HL-60/S4 treated with retinoic acid at 250 ng/mL for 4 days and 3 days (cell line): ENCODE data around the gene EXD3.

Experiments used
- in situ Hi-C: fragments of 300-500 bp; cut with MboI; formaldehyde crosslinking; loops from 2 replicates; pipeline ENCODE4 v1.7.0; 2022; ENCODE audit warnings: low sequenced_read_pairs

EXD3 gene

DNA sequence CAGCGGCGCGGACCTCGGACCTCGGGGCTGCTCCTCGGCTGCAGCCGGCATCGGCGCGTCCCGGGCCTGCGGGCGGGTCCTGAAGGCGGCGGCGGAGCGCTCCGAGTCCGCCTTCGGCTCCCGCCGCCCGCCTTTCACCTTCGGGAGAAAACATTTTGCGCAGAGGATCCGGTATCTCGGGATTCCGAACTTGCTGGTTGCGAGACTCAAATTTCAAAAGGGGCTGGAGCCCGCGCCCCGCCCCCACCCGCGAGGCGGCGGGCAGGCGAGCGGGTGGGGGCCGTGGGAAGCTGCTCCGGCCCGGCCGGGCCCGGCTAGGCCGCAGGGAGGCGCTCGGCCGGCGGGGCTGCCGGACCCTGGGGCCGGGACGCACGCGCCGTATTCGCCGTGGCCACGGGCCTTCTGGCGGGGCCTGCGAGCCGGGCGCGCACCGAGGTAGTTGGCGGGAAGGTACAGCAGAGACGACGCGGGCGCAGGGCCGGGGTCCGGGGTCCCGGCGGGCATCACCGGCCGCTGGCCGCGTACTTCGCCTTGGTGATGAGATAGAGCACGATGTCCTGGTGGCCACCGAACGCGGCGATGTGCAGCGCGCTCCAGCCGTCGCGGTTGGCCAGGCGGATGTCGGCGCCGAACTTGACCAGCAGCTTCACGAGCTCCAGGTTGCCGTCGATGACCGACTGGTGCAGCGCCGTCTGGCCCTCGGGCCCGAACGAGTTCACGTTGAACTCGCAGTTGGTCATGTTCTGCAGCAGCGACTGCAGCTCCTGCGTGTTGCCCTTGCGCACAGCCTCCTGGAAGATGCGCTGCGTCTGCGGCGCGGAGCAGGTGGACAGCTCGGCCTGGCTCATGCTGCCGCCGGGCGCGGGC is 121.6 kb downstream of the EXD3 start:
- in situ Hi-C loops: no loop called here

DNA sequence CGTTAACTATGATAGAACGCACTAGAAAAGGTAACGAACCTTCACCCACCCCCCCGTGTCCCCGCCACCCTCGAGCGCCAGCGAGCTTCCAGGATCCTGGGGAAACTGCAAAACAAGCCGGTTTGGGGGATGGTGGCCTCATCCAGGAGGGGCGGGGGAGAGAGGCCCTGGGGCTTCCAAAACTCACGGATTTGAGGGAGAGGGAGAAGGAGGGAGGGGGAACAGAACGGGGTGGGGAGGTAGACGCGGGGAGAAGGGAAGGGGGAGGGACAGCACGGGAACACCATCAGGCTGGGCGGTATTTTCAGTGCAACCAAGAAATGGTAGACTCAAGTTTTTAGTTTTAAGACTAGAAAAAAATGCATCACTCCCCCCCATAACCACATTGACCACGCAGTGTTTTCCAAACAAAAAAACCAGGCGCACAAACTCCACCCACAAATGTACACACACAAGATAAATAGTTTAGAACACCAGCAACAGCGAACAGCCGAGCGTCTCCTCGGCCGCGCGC is 122.3 kb downstream of the EXD3 start:
- in situ Hi-C loops: no loop called here

DNA sequence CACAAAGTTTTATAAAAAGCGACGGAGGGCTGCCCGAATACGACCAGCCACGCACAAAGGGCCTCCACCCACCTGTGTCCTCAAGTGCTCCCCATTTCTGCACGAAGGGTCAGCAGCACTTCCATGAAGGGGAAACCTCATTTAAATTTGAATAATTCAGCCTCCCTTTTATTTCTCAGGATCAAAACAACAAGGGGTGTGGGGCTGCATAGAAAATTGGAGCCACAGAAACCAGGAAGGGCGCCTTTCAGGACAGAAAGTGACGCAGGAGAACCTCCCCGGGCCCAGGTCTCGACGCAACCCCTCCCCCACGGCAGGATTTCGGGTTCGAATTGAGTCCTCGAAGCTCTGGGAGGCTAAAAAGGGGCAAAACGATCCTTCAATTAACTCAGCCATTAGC is 123.0 kb downstream of the EXD3 start:
- in situ Hi-C loops: loop anchor here (10.0 kb wide), 1 partner anchor 105 kb away; no protein-coding TSS in a partner anchor

DNA sequence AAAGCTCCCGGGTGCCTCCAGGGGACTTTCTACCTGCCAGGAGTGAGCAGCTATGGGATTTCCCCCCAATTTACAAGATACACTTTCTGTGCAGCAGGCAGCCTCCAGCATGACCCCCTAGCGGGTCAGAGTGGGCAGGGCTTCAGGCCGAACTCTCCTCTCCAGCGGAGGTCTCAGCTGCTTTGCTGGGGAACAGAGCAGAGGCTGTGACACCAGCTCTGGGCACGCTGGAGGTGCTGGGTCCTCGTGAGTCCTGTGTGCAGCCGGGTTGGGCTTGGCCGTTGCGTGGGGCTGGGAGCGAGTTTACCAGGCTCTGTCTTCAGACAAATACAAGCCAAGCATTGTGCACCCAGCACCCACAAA is 123.8 kb downstream of the EXD3 start:
- in situ Hi-C loops: loop anchor here (10.0 kb wide), 1 partner anchor 106 kb away; no protein-coding TSS in a partner anchor

DNA sequence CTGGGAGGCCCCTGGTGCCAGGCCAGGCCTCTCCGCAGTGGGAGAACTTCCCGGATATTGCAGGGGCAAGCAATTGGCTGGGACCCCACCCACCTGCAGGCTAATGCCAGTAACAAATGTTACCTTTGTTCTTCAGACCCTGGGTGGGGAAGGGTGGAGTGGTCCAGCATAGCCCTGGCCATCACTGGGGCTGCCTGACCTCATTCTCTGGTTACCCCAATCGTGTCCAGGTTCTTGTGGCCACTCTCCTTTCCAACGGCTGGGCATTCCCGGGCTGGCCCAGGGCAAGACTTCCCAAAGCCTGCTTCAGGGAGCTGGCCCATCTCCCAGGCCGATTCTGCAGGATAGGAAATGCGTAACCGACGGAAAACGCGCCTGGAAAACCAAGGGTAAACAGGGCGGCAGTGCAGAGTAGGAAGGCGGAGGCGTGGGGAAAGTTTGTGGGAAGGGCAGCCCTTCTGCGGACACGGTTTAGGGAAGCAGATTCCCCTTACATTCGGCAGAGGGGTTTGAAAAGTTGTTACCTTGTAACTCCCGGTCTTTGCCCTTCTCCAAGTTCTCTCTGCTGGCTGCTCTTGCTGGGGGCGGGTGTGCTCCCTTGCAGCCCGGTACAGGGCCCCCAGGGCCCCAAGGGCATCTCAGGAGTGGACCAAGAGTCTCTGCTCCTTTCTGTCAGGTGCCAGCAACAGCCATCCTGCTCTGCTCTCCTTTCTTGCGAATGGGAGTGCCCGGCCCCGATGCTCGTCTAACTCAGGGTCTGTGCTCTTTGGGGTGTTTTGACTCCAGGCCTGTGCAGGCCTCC is 124.4 kb downstream of the EXD3 start:
- in situ Hi-C loops: loop anchor here (10.0 kb wide), 1 partner anchor 106 kb away; no protein-coding TSS in a partner anchor

DNA sequence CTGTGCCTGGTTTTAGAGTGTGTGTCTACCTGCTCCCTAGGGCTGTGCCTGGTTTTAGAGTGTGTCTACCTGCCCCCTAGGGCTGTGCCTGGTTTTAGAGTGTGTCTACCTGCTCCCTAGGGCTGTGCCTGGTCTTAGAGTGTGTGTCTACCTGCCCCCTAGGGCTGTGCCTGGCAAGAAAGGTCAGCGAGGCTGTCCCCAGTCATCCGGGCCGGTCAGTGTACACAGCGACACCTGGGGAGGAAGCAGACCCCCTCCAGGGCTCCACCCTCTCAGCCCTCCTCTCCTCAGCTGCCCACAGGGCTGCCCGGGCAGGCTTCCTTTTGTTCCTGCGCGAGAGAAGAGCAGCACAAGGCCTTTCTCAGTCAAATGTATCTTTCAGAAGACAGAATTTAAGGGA is 125.0 kb downstream of the EXD3 start:
- in situ Hi-C loops: loop anchor here (10.0 kb wide), 1 partner anchor 107 kb away; no protein-coding TSS in a partner anchor

DNA sequence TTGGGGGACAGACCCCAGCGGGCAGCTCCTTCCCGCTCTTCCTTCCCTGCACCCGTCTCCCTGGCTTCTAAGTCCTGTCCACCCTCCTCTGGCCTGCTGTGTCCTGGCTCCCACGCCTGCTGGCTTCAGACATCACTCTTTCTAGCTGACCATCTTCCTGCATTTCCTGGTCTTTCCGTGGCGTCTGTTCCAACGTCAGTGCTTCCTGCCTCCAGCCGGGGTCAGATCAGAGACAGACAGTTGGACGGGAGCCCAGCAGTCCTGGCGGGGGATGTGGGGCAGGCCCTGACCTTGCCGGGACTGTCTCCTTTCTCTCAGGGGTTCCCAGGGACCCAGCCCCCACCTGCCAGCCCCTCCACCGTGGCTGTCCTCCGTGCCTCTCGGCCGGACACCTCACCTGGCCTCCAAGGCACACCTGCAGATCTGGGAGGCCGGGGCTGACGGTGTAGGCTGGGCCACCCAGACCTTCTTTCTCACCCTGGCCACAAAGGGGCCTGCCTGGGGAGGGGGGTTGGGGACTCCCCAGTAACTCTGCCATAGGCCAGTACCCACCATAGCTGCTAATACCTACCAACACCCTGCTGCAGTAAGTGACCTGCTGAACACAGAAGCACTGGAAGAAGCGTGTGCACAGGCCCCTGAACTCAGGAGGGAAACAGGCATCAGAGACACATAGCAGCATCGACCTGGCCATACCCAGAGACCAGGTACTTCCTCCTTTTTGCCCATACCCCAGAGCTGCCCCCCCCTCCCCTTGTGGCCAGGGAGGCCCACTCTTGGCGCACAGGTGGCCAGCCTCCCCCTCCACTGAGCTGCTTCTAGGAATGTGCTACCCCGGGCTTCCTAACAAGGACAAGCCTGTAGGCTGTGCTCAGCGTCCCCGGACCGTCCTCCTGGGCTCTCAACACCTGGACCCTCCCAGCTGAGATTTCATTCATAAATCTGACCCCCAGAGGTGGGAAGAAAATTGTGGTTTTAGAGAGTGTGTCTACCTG is 126.0 kb downstream of the EXD3 start:
- in situ Hi-C loops: loop anchor here (10.0 kb wide), 1 partner anchor 108 kb away; no protein-coding TSS in a partner anchor

DNA sequence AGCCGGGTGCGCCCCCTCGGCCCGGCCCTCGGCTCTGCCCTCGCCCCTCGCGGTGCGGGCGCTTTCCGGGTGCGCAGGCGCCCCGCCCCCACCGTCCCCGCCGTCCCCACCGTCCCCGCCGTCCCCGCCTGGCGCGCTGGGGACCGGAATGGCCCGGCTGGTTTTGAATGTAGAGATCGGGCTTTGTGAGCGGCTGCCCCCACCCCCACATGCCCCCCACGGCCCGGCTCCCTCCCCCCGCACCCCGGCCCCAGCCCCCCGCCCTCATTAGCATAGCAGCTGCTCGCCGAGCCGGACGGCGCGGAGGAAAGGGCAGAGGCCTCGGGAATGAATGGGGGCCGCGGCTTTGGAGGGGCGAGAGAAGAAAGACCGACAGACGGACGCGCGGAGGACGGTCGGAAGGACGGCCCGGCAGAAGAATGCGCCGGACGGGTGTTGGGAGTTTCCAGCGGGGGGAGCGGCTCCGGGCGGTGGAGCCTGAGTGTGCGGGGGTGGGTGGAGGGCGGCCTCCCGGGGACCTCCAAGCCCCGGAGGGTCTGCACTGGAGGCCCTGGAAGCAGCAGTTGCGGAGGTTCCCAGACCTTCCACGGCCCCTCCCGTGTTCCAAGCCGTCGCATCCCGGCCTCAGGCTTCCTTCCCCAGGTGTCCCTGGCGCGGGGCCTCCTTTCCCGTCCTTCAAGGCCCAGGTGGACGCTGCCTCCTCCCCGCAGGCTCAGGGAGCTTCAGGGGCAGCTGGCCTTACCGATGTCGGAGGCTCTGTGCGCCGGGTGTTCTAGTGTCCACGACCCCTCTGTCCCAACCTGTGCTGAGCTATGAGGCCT is 126.9 kb downstream of the EXD3 start:
- in situ Hi-C loops: loop anchor here (10.0 kb wide), 1 partner anchor 109 kb away; no protein-coding TSS in a partner anchor

DNA sequence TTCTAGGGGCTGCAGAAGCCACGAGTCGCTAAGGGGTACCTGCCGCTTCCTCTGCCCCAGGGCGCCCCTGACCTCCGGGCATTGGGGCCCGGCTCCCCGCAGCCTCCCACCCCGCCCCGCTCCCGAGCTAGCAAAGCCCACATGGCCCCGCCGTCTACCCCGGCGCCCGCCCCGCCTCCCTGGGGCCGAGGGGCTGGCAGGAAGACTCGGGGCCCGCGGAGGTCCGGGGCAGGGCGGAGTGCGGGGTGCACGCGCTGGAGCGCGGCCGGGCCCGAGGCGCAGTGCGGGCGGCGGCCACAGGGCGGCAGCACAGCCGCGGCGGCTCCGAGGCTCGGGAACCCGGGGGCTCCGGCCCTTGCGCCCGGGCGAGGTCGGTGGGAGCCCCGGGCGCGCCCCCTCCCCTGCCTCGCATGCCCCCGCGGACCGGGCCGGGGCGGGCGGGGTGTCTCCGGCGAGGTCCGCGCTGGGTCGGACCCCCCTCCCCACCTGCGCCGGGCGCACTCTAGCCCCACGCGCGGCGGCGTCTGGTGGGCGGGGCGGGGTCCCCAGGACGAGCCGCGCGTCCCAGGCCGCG is 127.6 kb downstream of the EXD3 start:
- in situ Hi-C loops: loop anchor here (10.0 kb wide), 1 partner anchor 109 kb away; no protein-coding TSS in a partner anchor

DNA sequence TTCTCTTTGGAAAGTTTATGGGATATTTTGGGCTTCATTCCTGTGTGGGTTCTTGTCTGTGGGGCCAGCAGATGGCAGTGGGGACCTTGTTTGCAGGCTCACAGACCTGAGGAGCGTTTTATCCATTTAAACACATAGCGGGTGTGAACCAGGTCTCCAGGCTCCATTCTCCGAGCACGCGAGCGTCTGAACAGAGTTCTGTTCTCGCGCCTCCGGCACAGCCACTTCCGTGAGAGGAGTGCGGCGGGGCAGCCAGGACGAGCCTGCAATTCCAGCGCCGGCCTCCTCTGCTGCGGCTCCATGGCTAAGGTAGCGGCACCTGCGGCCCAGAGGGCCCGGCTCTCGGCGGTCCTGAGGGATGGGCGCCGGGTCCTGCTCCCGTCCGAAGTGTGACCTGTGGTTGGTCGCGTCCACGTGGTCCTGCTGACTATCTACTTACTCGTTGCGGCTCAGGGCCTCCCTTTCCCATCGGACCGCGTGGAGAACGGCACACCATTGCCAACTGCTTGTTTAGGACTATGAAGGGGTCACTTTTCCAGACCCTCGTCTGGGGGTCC is 128.2 kb downstream of the EXD3 start:
- in situ Hi-C loops: loop anchor here (10.0 kb wide), 1 partner anchor 110 kb away; no protein-coding TSS in a partner anchor

DNA sequence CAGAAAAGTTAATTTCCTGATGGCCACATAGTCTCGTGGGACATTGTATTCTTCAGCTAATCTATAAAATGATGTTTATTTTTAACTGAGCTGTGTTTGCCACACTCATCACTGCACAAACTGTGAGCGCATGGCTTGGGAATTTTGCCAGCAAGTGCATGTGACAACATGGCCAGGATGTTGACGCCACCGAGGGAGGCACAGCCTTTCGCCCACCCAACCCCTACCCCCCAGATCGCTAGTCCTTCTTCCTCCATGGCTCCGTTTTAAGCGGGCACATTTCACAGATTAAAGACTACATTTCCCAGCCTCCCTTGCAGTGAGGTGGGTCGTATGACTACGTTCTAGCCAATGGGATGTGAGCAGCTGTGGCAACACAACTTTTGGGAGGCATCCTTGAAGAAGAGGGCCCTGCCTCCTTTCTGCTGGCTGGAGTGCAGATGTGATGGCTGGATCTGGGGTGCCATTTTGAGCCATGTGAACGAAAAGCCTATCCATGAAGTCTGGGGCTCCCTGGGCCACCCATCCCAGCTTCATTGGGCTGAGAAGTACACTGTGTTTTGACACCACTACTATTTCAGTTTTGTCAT is 128.8 kb downstream of the EXD3 start:
- in situ Hi-C loops: loop anchor here (10.0 kb wide), 1 partner anchor 111 kb away; no protein-coding TSS in a partner anchor

DNA sequence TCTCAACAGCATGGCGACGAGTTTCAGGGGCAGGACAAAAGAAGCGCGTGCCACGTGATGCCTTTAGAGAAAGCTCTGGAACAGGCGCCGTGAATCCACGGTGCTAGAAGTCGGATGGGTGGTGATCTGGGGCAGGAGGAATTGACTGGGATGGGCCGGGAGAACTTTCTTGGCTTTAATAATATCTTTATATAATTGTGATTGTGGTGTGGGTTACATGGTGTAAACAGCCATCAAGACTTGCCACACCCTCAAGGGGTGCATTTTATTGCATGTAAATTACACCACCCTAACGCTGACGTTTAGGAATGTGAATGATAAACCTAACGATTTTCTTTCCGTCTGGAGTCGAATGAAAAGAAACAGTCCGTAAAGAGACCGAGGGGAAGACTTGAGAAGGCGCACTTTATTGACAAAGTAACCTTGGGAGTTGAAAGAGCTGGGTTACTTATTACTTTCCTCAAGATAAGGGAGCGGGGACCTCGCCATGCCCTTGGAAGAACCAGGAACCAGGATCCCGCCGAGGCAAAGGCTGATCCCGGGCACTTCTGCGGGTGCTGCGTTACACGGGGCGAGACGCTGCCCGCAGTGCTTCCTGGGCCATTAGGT is 129.4 kb downstream of the EXD3 start:
- in situ Hi-C loops: loop anchor here (10.0 kb wide), 1 partner anchor 111 kb away; no protein-coding TSS in a partner anchor

DNA sequence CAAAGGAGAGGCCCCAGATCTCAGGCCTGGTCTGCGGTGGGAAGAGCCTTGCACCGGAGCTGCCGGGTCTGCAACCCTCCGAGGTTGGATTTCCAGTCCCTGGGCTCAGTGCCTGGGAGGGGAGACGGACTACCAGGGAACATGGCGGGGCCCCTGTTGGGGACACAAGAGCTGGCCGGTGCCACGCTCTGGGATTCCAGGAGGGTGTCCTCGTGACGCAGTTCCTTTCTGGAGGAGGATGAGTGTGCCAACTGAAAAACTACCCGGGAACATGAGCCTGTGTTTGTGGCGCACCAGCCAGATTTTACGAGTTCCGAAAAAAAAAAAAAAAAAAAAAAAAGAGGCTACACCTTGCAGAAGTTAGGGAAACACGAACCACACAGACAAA is 129.9 kb downstream of the EXD3 start:
- in situ Hi-C loops: loop anchor here (10.0 kb wide), 1 partner anchor 112 kb away; no protein-coding TSS in a partner anchor

DNA sequence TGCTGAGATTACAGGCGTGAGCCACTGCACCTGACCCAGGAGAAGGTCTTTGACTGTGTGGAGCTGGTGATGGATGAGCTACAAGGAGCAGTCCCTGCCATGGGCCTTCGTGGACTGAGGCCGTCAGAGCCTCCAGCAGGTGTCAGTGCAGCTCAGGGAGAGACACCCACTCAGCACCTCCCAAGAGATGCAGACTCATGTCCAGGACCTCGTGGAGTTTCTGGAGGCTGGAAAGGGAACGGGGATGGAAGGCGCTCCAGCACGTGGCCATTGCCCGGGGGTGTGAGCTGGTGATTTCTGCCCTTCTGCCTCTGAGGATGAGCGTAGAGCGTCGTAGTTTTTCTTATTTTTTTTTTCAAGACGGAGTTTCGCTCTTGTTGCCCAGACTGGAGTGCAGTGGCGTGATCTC is 136.0 kb downstream of the EXD3 start:
- in situ Hi-C loops: no loop called here

DNA sequence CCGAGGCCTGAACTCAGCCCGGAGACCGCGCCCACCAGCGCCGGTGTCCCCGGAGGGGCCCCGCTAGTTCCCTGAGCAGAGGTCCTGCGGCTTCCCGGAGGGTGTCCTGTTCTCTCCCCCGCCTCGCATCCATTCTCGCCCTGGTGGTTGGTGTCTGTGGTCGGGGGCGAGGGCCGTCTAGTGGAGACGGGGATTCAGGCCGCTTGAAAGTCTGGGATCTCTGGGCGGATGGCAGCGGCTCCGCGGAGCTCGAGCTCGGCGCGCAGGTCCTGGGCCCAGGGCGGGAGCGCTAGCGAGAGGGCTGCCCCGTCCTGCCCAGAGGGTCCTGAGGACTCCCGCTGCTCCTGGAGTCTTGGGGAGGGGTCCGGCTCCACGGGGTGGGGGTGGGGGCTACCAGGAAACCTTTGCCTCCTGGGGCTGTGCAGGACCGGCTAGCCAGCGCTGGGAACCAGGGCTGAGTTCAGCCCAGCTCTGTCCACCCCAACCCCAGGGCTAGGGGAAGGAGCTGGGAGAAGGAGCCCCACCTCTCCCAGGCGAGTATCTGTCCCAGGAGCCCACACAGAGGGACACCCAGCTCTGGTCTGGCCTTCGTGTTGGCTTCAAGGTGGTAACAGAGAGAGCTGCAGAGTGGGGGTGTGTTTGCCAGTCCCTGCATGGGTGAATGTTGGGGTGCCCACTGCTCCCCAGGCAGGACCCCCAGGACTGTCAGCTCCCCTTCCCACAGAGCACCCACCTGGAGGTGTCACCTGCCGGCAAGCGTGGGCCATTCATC is 141.4 kb downstream of the EXD3 start:
- in situ Hi-C loops: no loop called here

DNA sequence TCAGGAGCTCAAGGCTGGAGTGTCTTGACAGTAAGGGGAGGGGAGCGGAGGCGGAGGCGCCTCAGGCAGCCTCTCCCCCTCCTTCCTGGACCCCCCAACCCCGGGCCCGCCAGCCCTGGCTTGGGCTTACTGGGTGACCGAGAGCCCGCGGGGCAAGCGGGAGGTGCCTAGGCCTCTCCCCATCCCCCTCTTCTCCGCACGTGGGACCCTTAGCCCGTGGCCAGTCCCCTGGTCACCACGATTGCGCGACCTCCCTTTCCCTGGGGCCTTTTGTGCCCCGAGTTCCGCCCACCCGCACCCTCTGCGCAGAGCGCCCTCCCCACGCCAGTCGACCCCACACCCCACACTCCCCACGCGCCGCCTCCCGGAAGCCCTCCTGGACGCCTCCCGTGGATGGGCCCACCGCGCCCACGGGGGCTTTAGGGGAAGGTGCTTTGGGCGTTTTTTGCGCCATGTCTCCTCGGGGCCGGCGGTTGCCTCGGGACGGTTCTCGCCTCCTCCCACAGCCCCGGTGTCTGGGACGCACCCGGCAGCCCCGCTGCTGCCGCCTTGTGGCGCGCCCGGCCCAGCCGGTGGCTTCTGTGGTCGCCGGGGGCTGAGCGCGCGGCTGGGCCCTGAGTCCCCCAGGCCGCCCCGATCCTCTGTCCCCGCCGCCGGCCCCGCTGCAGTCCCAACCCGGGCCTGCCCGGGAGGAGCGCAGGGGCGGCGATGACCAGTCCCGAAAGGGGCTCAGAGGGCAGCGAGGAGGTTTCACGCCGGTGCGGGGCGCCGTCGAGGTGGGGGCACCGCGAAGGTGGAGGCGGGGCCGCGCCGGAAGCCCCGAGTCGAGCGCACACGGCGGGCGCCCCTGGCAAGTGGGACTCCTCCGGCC is 142.3 kb downstream of the EXD3 start:
- in situ Hi-C loops: no loop called here
